ENCODE data around the gene GNAS.
A peak's percentile ranks its signal among the peaks of the same experiment; 100 is the strongest.

Gene GNAS

GRCh38 chr20:58868795-58869194 is 16.3 kb downstream of the GNAS start:
- H3K4me3 ChIP-seq (ENCODE audit: low read depth in 1 of 2, low read length in 1 of 2) = no peak overlapping the region
- peaks cover 53% of the 10 kb centered on the region for H3K27me3 ChIP-seq
- no peaks in the 10 kb centered on the region for H3K36me3 ChIP-seq
- TF ChIP-seq CTCF (IDR thresholded peaks at IDR 0.05) = no peak
- no peaks in the 10 kb centered on the region for H3K4me1 ChIP-seq (ENCODE audit: control insufficient read depth in 1 of 2, insufficient read depth in 1 of 2, low read depth in 1 of 2, low read length in 1 of 2)
- no peak overlapping the region for H3K27ac ChIP-seq
- no peaks in the 10 kb centered on the region for H3K9me3 ChIP-seq

GRCh38 chr20:58869662-58870227 is 17.2 kb downstream of the GNAS start:
- Histone ChIP-seq H3K36me3 (no peaks in the 10 kb centered on the region), H3K4me1 (ENCODE audit: control insufficient read depth in 1 of 2, insufficient read depth in 1 of 2, low read depth in 1 of 2, low read length in 1 of 2) (no peaks in the 10 kb centered on the region), H3K9me3 (no peaks in the 10 kb centered on the region), H3K27me3 (peaks cover 45% of the 10 kb centered on the region), H3K4me3 (ENCODE audit: low read depth in 1 of 2, low read length in 1 of 2) (no peak overlapping the region), H3K27ac (no peak overlapping the region)
- no peak for TF ChIP-seq CTCF (IDR thresholded peaks at IDR 0.05)

GRCh38 chr20:58870293-58871014 is 17.9 kb downstream of the GNAS start:
- H3K4me3 ChIP-seq (ENCODE audit: low read depth in 1 of 2, low read length in 1 of 2) = no peak overlapping the region
- TF ChIP-seq CTCF (IDR thresholded peaks at IDR 0.05) = peak; percentile 79
- no peaks in the 10 kb centered on the region for H3K9me3 ChIP-seq
- no peaks in the 10 kb centered on the region for H3K4me1 ChIP-seq (ENCODE audit: control insufficient read depth in 1 of 2, insufficient read depth in 1 of 2, low read depth in 1 of 2, low read length in 1 of 2)
- peaks cover 45% of the 10 kb centered on the region for H3K27me3 ChIP-seq
- H3K27ac ChIP-seq = no peak overlapping the region
- H3K36me3 ChIP-seq = no peaks in the 10 kb centered on the region

- Histone ChIP-seq H3K27me3 (peaks cover 34% of the 10 kb centered on the region), H3K4me3 (ENCODE audit: low read depth in 1 of 2, low read length in 1 of 2) (no peak overlapping the region)
- no peak for TF ChIP-seq CTCF (IDR thresholded peaks at IDR 0.05)
Measured at GRCh38 chr20:58871533-58872102, 19.1 kb downstream of the GNAS start.

GRCh38 chr20:58874469-58874868 is 22.0 kb downstream of the GNAS start:
- no peak for TF ChIP-seq CTCF (IDR thresholded peaks at IDR 0.05)
- no peaks in the 10 kb centered on the region for H3K9me3 ChIP-seq
- H3K27ac ChIP-seq = no peak overlapping the region
- H3K4me3 ChIP-seq (ENCODE audit: low read depth in 1 of 2, low read length in 1 of 2) = no peak overlapping the region
- no peaks in the 10 kb centered on the region for H3K4me1 ChIP-seq (ENCODE audit: control insufficient read depth in 1 of 2, insufficient read depth in 1 of 2, low read depth in 1 of 2, low read length in 1 of 2)
- H3K36me3 ChIP-seq = no peaks in the 10 kb centered on the region
- H3K27me3 ChIP-seq = peaks cover 7% of the 10 kb centered on the region

More at GRCh38 chr20:58871533-58872102, 19.1 kb downstream of the GNAS start:
- no peaks in the 10 kb centered on the region for H3K36me3 ChIP-seq
- H3K9me3 ChIP-seq = no peaks in the 10 kb centered on the region
- no peak overlapping the region for H3K27ac ChIP-seq
- H3K4me1 ChIP-seq (ENCODE audit: control insufficient read depth in 1 of 2, insufficient read depth in 1 of 2, low read depth in 1 of 2, low read length in 1 of 2) = no peaks in the 10 kb centered on the region
